WI38 (cell line): ENCODE data around the gene KCNJ6.
"Not testable (repeated sequence)": the region's sequence is repeated elsewhere in the genome, so short reads cannot be mapped to it uniquely, and the experiment has no call there.

Experiments used
- H3K4me3 ChIP-seq: 2 replicates; pipeline ENCODE4 v1.5.1; 2011; ENCODE audit warnings: low read depth, mild to moderate bottlenecking, control low read depth, low read length
- CTCF ChIP-seq: IDR thresholded peaks from 2 replicates; pipeline ENCODE4 v1.5.1; 2012; ENCODE audit warnings: low read depth, mild to moderate bottlenecking, control low read depth, low read length

KCNJ6 gene

GRCh38 chr21:37668462-37669239 is 247.6 kb downstream of the KCNJ6 start:
- no peak overlapping the region for H3K4me3 ChIP-seq
- TF ChIP-seq CTCF = no peak

- H3K4me3 ChIP-seq = no peak overlapping the region
- no peak for TF ChIP-seq CTCF
These were observed 248.9 kb downstream of the KCNJ6 start for GRCh38 chr21:37667380-37667779.

- H3K4me3 ChIP-seq = no peak overlapping the region
- no peak for TF ChIP-seq CTCF
These were observed 250.8 kb downstream of the KCNJ6 start for GRCh38 chr21:37665230-37666024.

GRCh38 chr21:37662227-37662626 is 254.0 kb downstream of the KCNJ6 start:
- not testable (repeated sequence) for H3K4me3 ChIP-seq

- no peak overlapping the region for H3K4me3 ChIP-seq
- TF ChIP-seq CTCF = no peak
These were observed 255.5 kb downstream of the KCNJ6 start for GRCh38 chr21:37660709-37661108.

GRCh38 chr21:37659874-37660273 is 256.4 kb downstream of the KCNJ6 start:
- TF ChIP-seq CTCF = no peak
- H3K4me3 ChIP-seq = no peak overlapping the region

- 0 out of 2 replicates have a peak, but pooled peaks have one; percentile 14 for TF ChIP-seq CTCF
- H3K4me3 ChIP-seq = no peak overlapping the region
These were observed 257.3 kb downstream of the KCNJ6 start for GRCh38 chr21:37658817-37659458.
